ENCODE data around the gene PROK1.

DNA sequence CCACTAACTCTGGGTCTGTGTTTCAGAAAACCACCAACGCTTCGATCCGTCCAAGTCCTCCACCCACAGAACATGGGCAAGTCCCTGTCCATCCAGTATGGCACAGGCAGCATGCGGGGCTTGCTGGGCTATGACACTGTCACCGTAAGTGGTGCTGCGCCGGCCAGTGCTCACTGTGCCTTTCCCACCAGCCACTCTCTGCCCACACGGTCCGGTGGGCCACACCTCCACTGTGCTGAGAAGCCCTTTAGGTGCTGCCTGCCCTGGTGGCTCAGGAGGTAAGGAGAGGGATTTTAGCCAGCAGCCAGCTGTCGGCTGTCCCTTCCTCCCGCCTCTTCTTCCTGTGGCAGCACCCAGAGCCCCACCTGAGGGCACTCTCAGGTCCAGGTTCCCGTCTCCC, 33.9 kb downstream of the PROK1 start:
- TF ChIP-seq, protein P1, sequence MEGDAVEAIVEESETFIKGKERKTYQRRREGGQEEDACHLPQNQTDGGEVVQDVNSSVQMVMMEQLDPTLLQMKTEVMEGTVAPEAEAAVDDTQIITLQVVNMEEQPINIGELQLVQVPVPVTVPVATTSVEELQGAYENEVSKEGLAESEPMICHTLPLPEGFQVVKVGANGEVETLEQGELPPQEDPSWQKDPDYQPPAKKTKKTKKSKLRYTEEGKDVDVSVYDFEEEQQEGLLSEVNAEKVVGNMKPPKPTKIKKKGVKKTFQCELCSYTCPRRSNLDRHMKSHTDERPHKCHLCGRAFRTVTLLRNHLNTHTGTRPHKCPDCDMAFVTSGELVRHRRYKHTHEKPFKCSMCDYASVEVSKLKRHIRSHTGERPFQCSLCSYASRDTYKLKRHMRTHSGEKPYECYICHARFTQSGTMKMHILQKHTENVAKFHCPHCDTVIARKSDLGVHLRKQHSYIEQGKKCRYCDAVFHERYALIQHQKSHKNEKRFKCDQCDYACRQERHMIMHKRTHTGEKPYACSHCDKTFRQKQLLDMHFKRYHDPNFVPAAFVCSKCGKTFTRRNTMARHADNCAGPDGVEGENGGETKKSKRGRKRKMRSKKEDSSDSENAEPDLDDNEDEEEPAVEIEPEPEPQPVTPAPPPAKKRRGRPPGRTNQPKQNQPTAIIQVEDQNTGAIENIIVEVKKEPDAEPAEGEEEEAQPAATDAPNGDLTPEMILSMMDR (conservative IDR thresholded peaks at IDR 0.05; ENCODE audit: low read depth, low read length): no peak
- TF ChIP-seq EZH2phosphoT487 (IDR thresholded peaks at IDR 0.05; ENCODE audit: borderline replicate concordance, low read length) (no peak), EZH2 (IDR thresholded peaks at IDR 0.05; ENCODE audit: low read length, unreplicated experiment) (no peak)
